SU-DHL-6 (cell line): ENCODE data around the gene TBATA.

ENCODE experiments used
- CTCF ChIP-seq: fragments of 200-600 bp; sonication (generic); IDR thresholded peaks from one replicate; pipeline ENCODE4 v1.5.1; 2017; ENCODE audit warnings: antibody characterized with exemption, mild to moderate bottlenecking, low read length, moderate library complexity; ENCODE audit not compliant: insufficient read depth, poor library complexity, severe bottlenecking
- EZH2phosphoT487 ChIP-seq: fragments of 200-600 bp; sonication (generic), shearing (Covaris generic); conservative IDR thresholded peaks from 2 replicates; pipeline ENCODE4 v1.6.1; 2018; ENCODE audit warnings: mild to moderate bottlenecking, antibody characterized with exemption, low read length, moderate library complexity, mixed read lengths

- TF ChIP-seq CTCF (no peak), EZH2phosphoT487 (no peak)
These were observed 49.4 kb upstream of the TBATA start for GRCh38 chr10:70834441-70835151.
